Measurements from ENCODE around the gene RPTOR.
A peak's percentile ranks its signal among the peaks of the same experiment; 100 is the strongest.

Gene RPTOR

GRCh38 chr17:80817321-80817845 is 272.7 kb downstream of the RPTOR start:
- DNase-seq (ENCODE audit: low spot score) = no peak

- peak; percentile 44 for DNase-seq (ENCODE audit: low spot score)
These were observed 273.2 kb downstream of the RPTOR start for GRCh38 chr17:80817861-80818260.

- no peak for DNase-seq (ENCODE audit: low spot score)
These were observed 274.2 kb downstream of the RPTOR start for GRCh38 chr17:80818871-80819270.

GRCh38 chr17:80819422-80820164 is 275.0 kb downstream of the RPTOR start:
- no peak for DNase-seq (ENCODE audit: low spot score)

DNA sequence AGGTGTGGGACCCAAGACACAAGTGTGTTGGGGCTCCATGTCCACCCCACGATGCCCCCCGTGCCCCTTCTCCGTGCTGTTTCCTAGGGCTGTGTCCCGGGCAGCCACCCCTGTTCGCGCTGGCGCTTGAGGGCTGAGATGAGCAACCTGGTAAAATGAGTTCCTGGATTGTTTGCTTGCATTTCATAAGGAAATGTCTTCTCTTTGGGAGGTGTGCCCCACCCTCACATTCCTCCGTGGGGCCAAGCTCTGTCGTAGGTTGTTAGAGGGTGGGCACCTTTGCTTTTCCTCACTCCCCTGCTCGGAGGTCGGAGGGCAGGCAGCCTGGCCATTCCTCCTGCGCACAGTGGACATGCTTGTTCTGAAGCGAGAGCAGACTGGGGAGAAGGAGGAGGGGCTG is 275.7 kb downstream of the RPTOR start:
- DNase-seq (ENCODE audit: low spot score) = no peak

DNA sequence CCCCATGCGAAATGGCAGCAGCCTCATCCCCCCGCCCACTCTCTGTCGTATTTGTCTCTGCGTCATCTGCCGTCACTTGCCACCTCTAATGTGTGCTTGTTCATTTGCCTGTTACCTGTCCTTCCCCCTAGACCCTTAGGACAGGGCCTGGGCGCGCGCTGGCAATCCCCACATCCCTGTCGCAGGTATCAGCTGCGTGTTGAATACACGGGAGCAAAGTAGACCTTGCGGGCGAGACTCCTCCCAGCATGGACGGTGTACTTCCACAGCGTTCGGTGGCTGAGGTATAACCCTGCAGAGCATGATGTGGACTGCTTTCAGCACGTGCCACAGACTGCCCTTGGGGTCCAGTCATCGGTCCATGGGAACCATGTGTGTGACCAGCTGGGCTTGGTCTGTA is 276.9 kb downstream of the RPTOR start:
- DNase-seq (ENCODE audit: low spot score) = no peak

DNA sequence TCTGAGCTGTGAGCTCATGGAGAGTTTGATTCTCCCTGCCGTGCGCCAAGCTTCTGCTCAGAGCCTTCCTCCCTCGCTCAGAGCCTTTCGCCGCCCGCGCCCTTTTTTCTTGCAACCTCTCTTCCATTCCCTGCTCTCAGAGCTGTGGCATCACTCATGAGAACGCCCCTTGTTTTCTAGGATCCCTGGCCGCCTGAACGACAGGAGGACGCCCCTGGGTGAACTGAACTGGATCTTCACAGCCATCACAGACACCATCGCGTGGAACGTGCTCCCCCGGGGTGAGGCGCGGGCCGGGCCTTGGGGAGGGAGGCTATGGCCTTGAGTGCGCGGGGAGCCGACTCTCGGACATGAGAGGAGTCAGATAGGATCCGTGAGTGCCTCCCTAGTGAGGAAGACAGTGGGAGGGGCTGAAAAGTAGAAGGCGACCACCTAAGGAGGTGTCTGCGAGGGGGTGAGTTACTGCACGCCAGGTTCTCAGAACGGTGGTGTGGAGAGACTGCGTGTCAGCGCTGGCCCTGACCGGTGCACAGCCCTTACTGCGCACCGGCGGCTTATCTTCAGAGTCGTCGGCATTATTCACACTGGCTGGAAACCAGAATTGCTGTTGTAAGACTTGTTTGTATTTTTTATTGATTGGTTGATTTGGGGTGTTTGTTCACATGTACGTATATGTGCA is 277.5 kb downstream of the RPTOR start:
- no peak for DNase-seq (ENCODE audit: low spot score)

DNA sequence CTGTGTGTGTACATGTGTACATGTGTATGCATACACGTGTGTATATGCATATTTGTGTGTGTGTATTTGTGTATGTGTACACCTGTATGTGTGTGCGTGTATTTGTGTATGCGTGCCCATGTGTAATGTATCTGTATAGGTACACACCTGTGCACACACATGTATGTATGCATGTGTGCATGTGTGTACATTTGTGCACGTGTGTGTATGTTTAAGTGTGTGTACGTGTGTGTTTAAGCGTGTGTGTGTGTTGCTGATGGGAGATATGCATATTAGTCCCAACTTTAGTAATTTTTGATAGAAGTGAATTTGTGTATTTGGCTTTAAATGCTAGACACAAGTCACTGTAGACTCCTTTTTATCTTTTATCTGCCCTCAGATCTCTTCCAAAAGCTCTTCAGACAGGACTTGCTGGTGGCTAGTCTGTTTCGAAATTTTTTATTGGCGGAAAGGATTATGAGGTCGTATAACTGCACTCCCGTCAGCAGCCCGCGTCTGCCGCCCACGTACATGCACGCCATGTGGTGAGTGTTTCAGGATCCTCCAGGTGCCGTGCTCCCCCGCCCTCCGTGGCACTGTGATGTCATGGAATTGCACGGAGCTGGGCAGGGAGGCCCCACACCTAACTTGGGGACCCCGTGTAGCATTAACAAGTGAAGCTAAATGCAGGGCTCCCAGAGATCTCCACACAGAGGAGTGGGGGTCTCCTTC is 278.2 kb downstream of the RPTOR start:
- no peak for DNase-seq (ENCODE audit: low spot score)

DNA sequence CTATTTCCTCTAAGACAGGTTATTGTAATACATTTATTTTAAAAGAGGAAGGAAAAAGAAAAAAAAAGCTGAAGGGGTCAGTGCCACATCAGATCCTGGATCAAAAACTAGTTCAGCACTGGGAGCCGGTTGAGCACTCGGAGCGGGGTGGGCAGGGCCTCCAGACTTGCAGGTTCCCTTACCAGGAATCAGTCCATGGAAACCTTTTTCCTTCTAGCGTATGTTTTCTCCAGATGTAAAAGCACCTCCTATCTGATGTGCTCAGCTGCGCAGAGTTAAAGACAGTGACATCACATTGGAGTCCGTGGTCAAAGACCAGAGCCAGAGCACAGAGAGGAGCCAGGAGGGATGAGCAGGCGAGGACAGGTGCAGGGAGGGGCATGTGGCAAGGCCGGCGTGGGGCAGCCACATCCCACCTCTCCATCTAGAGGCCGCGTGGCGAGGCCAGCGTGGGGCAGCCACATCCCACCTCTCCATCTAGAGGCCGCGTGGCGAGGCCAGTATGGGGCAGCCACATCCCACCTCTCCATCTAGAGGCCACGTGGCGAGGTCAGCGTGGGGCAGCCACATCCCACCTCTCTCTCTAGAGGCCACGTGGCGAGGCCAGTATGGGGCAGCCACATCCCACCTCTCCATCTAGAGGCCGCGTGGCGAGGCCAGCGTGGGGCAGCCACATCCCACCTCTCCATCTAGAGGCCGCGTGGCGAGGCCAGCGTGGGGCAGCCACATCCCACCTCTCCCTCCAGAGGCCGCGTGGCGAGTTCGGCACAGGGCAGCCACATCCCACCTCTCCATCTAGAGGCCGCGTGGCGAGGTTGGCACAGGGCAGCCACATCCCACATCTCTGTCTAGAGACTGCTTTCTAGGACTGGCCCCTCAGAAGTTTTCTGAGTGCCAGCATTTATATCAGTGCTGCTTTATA is 280.2 kb downstream of the RPTOR start:
- no peak for DNase-seq (ENCODE audit: low spot score)

- DNase-seq (ENCODE audit: low spot score) = no peak
These were observed 281.1 kb downstream of the RPTOR start for GRCh38 chr17:80825471-80826345.

- DNase-seq (ENCODE audit: low spot score) = no peak
These were observed 281.8 kb downstream of the RPTOR start for GRCh38 chr17:80826346-80826954.

DNA sequence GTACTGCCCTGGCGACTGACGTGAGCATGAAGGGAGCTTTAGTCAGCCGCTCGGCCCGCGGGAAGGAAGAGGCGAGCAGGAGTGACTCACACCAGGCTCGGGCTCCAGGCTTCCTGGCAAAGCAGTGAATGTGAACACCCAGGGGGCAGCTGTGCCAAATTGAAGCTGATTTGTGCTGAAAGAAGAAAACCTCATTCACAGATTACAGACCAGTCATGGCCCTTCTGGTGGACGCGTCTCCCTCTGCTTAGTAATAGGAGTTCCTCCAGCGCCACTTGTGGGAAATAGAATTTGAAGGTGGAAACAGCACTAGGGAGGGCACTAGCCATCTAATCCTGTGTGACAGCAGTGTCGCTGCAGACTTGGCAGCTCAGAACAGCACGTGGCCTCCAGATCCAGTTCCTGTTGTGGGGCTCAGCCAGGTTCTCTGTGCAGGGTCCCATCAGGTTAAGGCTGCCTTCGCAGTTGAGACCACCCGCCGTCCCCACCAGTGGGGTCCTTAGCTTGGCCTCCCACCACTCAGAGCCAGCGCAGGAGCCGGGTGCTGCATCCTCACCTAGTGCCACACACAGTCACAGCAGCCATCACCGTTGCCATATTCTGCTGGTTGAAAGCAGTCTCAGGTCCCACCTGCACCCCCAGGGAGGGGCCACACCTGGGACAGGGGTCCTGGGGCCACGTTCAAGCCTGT is 282.5 kb downstream of the RPTOR start:
- peak; percentile 36 for DNase-seq (ENCODE audit: low spot score)

DNA sequence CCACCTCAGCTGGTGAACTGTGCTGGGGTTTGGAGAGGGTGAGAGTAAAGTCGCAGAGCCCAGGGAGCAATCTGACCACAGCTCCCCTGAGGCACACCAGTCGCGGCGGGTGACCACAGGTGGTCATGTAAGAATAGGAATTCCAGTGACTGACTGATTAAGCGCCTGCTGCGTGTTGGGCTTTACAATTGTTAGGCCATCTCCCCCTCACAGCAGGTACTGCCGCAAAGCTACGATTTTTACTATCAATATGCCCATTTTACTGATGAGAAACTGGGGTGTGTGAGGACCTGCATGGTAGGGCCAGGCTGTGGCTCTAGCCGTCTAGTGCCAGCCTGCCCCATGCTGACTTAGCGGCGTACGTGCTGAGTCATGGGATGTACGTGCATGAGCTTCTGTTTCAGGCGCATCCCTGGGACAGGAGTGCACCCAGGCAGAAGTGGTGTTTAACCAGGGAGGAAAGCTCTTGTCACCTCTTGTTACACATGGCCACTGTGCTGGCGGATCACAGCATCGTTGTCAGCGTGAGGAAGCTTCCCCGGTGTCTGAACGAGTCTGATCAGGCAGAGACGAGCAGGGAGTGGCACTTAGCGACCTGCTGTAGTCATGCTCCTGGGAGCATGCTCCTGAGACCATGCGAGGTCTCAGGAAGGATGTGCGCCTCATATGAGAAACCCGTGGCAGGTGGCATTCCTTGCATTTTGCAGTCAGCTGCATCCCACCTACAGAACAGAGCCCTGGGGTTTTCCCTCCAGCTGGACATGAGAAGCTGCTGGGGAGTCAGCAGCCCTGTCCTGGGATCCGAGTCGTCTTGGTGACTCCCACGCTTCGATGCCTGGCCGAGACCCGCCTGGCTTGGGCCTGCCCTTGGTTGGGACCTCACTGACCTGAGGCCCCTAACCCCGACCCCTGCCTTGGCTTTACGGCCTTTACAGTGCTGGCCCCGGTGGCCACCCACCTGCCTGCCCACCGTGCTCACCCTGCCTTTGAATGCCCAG is 283.3 kb downstream of the RPTOR start:
- DNase-seq (ENCODE audit: low spot score) = no peak

DNA sequence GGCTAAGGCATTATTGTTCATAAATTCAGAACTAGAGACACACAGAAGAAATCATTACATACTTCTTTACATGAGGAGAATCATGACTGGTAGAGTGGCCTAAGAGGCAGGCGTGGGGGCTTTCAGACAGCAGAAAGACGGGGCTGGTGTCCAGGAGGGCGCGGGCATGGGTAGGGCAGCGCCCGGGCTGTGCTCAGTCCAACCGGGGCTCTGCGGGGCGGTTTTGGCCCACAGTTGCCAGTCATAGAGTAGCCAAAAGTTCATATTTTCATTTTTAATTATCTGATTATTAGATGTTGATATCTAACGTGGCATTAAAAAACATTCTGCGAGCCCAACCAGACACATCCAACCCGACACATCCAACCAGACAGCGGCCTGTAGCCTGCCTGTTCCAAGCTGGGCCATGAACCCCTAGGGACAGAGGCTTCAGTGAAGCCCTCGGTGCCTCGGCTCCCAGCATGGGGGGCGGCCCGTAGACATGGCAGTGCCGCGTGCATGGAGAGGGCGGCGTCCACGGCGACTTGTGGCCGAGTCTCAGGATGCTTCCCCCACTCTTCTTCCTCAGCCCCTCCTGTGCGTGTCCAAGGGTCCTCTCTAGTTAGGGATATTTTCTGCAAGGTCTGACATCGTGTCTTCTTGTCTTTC is 284.7 kb downstream of the RPTOR start:
- DNase-seq (ENCODE audit: low spot score) = no peak

DNA sequence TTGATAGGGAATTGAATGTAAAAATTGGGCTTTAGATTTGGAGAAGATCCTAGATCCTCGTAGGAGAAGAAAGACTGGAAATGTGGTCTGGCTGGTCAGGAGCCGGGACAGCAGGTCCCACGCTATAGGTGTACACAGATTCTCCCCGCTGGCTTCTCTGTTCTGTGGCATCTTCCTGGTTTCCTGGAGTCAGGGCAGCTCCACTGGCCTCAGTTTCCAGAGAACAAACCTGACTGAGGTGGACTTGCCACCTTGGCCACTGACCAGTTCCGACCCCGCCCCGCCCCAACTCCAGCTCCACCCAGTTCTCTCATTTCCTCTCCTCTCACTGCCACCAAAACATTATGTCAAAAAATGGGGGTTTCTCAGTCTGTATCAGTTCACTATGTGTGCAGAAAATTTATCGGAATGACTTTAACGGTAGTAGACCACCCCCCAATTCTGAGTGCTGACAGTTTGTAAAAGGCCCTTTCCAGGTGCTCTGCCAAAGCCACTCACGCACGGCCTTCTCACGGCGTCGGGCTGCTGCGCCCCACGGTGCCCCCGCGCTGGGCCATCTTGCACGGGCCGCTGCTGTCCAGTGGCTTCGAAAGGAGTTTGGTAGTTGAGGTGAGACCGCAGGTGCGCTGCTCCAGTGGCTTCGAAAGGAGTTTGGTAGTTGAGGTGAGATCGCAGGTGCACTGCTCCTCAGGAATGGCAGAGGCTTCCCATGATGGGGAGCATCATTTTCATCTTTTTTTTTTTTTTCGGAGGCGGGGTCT is 285.6 kb downstream of the RPTOR start:
- DNase-seq (ENCODE audit: low spot score) = no peak

DNA sequence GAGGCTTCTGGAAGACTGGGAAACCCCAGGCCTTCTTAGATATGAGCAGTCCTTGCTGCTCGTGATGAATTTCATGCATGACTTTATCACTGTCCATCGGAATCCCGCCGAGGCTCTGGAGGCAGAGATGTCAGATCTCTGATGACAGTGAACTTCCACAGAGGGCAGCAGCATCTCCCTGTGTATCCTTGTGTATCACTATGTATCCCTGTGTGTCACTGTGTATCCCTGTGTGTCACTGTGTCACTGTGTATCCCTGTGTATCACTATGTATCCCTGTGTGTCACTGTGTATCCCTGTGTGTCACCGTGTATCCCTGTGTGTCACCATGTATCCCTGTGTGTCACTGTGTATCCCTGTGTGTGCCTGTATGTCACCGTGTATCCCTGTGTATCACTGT is 286.9 kb downstream of the RPTOR start:
- no peak for DNase-seq (ENCODE audit: low spot score)

- peak; percentile 92 for DNase-seq (ENCODE audit: low spot score)
These were observed 287.6 kb downstream of the RPTOR start for GRCh38 chr17:80832266-80832676.

Data from hepatic stellate cell (primary cell).